Activated T-cell treated with anti-CD3 and anti-CD28 coated beads, Interleukin-2, amount 50 U/mL, for 72 hours (primary cell): ENCODE results near the gene TNIP1. TPM values are rescaled to one million over a fixed set of nuclear protein-coding genes. Genes with fewer than 3 reads are reported as not detected.
A peak's percentile ranks its signal among the peaks of the same experiment; 100 is the strongest.

ENCODE experiments used
- ATAC-seq, 2 donors: fragments of 150-1000 bp; cut with Tn5 transposase; replicated peaks in 1 of 2; 2 replicates each; pipeline ENCODE4 v1.10.0; 2021; ENCODE audit warnings: moderate library complexity in 2 of 2, mild to moderate bottlenecking in 1 of 2
- DNase-seq, 2 donors: peaks; one replicate each; pipeline ENCODE4 v3.0.0; 2021 to 2022; ENCODE audit warnings: mixed read lengths in 1 of 2
- H3K27ac Mint-ChIP-seq: one replicate; pipeline ENCODE4 v1.8.0; 2022; ENCODE audit warnings: mild to moderate bottlenecking, moderate library complexity, mixed read lengths
- H3K27me3 Mint-ChIP-seq: one replicate; pipeline ENCODE4 v1.8.0; 2022; ENCODE audit warnings: low read depth, mixed read lengths
- H3K36me3 Mint-ChIP-seq, 2 donors: one replicate each; pipeline ENCODE4 v1.8.0; 2022; ENCODE audit warnings: mixed read lengths in 2 of 2, mild to moderate bottlenecking in 1 of 2; ENCODE audit not compliant: insufficient read depth in 2 of 2
- H3K4me1 Mint-ChIP-seq: one replicate; pipeline ENCODE4 v1.8.0; 2022; ENCODE audit warnings: low read depth, mixed read lengths
- H3K4me3 Mint-ChIP-seq, 2 donors: one replicate each; pipeline ENCODE4 v1.8.0; 2022; ENCODE audit warnings: mild to moderate bottlenecking in 2 of 2, mixed read lengths in 2 of 2, moderate library complexity in 2 of 2
- H3K9me3 Mint-ChIP-seq, 2 donors: one replicate each; pipeline ENCODE4 v1.8.0; 2022; ENCODE audit warnings: mixed read lengths in 2 of 2
- total RNA-seq, 2 donors: library from RNA; stranded (reverse); gene quantifications; one replicate each; pipeline ENCODE4 v1.2.3, GENCODE V29; 2022

The TNIP1 gene
- total RNA-seq, 2 donors from 2014 or later, result 358 to 420 TPM

GRCh38 chr5:151025250-151025606 lies 55.6 kb downstream of the TNIP1 start:
- Mint-ChIP-seq H3K4me1 (peaks cover 18% of the 10 kb centered on the region), H3K36me3 (peaks cover 4 to 9% of the 10 kb centered on the region in 2 donors)
- no peak for ATAC-seq

GRCh38 chr5:151024440-151025249 lies 56.2 kb downstream of the TNIP1 start:
- H3K4me1 Mint-ChIP-seq, result peaks cover 18% of the 10 kb centered on the region
- no peak for ATAC-seq
- no peak for DNase-seq
- peak overlapping the region; percentile 11 for H3K27ac Mint-ChIP-seq
- H3K27me3 Mint-ChIP-seq, result peaks cover 5% of the 10 kb centered on the region
- no peaks in the 10 kb centered on the region for H3K9me3 Mint-ChIP-seq
- H3K4me3 Mint-ChIP-seq, result no peak overlapping the region
- H3K36me3 Mint-ChIP-seq, result peaks cover 4 to 9% of the 10 kb centered on the region in 2 donors

More at GRCh38 chr5:151025250-151025606, 55.6 kb downstream of the TNIP1 start:
- no peak for DNase-seq
- Mint-ChIP-seq H3K9me3 (no peaks in the 10 kb centered on the region), H3K27ac (no peak overlapping the region), H3K4me3 (no peak overlapping the region), H3K27me3 (peaks cover 5% of the 10 kb centered on the region)

DNA sequence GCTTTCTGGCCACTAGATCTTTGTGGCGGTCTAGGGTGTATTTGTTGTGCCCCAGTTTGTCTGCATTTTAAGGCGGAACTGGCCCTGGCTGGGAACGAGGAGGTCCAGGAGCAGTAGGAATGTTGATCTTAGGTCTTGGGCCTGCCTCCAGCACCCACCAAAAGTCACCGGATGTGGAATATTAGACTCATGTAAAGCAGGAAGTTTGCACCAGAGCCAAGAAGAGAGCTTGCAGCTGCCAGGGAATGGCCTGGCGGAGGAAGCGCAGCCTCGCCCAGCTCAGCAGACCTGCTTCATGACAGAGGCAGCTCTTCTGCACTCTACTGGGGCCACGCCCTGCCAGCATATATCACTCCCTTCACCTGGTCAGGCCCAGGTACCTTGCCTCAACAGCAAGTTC lies 57.2 kb downstream of the TNIP1 start:
- no peak for ATAC-seq
- H3K4me3 Mint-ChIP-seq, result no peak overlapping the region

GRCh38 chr5:151023047-151023615 lies 57.7 kb downstream of the TNIP1 start:
- no peak overlapping the region for H3K27ac Mint-ChIP-seq

More for the DNA sequence above, 57.2 kb downstream of the TNIP1 start:
- Mint-ChIP-seq H3K27me3 (peaks cover 5% of the 10 kb centered on the region), H3K9me3 (no peaks in the 10 kb centered on the region), H3K27ac (no peak overlapping the region), H3K4me1 (peaks cover 18% of the 10 kb centered on the region), H3K36me3 (peaks cover 4 to 9% of the 10 kb centered on the region in 2 donors)
- DNase-seq, result no peak

GRCh38 chr5:151022511-151023018 lies 58.3 kb downstream of the TNIP1 start:
- no peak overlapping the region for H3K4me3 Mint-ChIP-seq
- no peaks in the 10 kb centered on the region for H3K9me3 Mint-ChIP-seq
- peaks cover 4 to 9% of the 10 kb centered on the region in 2 donors for H3K36me3 Mint-ChIP-seq
- peak; percentile 16 to 38 for ATAC-seq
- peak overlapping the region; percentile 38 for H3K27ac Mint-ChIP-seq
- H3K4me1 Mint-ChIP-seq, result peaks cover 18% of the 10 kb centered on the region
- H3K27me3 Mint-ChIP-seq, result peaks cover 5% of the 10 kb centered on the region
- DNase-seq, result peak in 1 of 2 donors; percentile 13

More at GRCh38 chr5:151023047-151023615, 57.7 kb downstream of the TNIP1 start:
- H3K4me3 Mint-ChIP-seq, result no peak overlapping the region
- H3K9me3 Mint-ChIP-seq, result no peaks in the 10 kb centered on the region
- H3K36me3 Mint-ChIP-seq, result peaks cover 4 to 9% of the 10 kb centered on the region in 2 donors
- peaks cover 5% of the 10 kb centered on the region for H3K27me3 Mint-ChIP-seq
- ATAC-seq, result peak in 1 of 2 donors; percentile 3
- peaks cover 18% of the 10 kb centered on the region for H3K4me1 Mint-ChIP-seq
- DNase-seq, result no peak

DNA sequence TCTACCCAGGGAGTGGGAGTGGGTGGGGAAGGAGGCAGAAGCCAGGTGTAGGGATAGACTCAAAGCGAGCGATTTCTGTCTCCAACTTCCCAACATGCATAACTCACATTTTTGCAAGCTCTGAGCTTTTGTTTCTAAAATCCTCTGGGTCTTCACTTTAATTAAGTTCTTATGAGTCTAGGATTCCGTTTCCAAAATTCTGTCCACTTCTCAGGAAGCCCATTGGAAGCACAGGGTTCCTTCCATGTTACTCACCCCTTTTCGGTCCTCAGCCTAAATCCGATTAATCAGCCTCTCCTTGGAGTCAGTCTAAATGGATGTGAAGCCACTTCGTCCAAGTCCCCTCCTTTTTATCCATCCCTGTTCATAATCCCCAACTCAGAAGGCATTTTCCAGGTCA lies 59.1 kb downstream of the TNIP1 start:
- DNase-seq (no peak), ATAC-seq (no peak)
- H3K27me3 Mint-ChIP-seq, result peaks cover 5% of the 10 kb centered on the region
- no peaks in the 10 kb centered on the region for H3K9me3 Mint-ChIP-seq
- peak overlapping the region; percentile 39 for H3K27ac Mint-ChIP-seq
- peaks cover 18% of the 10 kb centered on the region for H3K4me1 Mint-ChIP-seq
- H3K36me3 Mint-ChIP-seq, result peaks cover 4 to 9% of the 10 kb centered on the region in 2 donors
- H3K4me3 Mint-ChIP-seq, result peak overlapping the region in 1 of 2 donors; percentile 20

DNA sequence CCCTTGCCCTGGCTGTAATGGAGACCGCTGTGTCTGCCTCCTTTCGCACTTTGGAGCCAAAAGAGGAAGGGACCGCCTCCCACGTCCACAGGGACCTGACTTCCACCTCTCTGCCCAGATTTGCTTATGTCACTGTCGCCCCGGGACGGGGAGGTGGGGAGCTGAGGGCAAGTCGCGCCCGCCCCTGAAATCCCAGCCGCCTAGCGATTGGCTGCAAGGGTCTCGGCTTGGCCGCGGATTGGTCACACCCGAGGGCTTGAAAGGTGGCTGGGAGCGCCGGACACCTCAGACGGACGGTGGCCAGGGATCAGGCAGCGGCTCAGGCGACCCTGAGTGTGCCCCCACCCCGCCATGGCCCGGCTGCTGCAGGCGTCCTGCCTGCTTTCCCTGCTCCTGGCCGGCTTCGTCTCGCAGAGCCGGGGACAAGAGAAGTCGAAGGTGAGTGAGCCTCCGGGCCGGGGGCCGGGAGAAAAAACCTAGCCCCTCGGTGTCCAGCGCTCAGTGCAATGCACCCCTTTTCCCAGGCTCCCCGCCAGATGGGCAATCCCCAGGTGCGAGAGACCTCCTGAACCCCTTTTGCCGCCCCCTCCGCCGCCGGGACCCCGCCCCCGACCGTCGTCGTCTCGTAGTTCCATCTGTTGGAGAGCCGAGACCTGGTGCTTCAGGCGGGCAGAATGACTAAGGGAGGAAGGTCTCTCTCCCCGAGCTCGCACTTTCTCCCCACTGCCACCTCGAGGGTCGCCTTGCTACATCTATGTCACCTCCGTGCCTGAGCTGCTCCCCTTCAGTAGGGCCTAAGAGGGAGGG lies 60.3 kb downstream of the TNIP1 start, which contains the start of gene GPX3:
Gene GPX3 (plus strand): TSS at position 288 of the 807 bp plus-strand sequence. CDS start 64 bp downstream, at position 352.
- Mint-ChIP-seq H3K27me3 (peaks cover 5% of the 10 kb centered on the region), H3K27ac (no peak within 1 kb of the TSS), H3K9me3 (no peaks in the 10 kb centered on the region), H3K36me3 (peaks cover 0 to 9% of the 10 kb centered on the region in 2 donors), H3K4me3 (peak within 1 kb of the TSS; percentile 32 to 75), H3K4me1 (peaks cover 18% of the 10 kb centered on the region)
- DNase-seq, result peak; percentile 29 to 32
- peak; percentile 27 to 30 for ATAC-seq

DNA sequence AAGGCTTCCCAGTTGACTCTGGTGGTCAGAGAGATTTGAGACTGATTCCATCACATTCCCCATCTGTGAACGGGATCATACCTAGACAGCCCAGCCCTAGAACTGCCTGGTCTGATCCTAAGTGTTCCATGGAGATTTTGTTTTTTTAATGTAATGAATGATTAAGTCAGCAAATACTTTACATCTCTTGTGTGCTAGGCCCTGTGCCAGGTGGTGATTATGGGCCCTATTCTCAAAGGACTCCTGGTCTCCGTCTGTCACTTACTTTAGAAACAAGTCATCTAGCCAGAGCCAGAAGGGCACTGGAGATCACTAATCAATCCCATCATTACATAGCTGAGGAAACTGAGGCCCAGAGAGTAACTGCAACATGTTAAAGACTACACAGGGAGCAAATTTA lies 61.5 kb downstream of the TNIP1 start:
- Mint-ChIP-seq H3K27ac (no peak overlapping the region), H3K9me3 (no peaks in the 10 kb centered on the region), H3K4me3 (no peak overlapping the region), H3K4me1 (peaks cover 18% of the 10 kb centered on the region), H3K36me3 (peaks cover 0 to 7% of the 10 kb centered on the region in 2 donors), H3K27me3 (peaks cover 5% of the 10 kb centered on the region)
- ATAC-seq (no peak), DNase-seq (no peak)

DNA sequence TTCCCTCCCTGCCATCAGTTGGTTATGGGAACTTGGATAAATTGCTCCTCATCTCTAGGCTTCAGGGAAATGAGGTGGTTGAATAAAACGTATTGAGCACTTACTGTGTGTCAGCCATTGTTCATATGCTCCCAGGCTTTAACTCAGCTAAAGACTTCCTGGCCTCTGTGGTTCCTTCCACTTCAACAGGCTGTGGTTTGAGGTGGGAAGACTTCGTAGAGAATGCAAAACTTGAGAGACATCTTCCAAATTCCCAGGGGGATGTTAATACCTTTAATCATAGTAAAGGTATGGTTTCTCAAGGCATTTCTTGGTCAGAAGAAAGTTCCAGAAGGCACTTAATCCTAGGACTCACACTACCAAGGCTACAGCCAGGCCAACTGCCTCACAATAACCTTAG lies 62.0 kb downstream of the TNIP1 start:
- Mint-ChIP-seq H3K4me3 (no peak overlapping the region), H3K36me3 (peaks cover 0 to 7% of the 10 kb centered on the region in 2 donors), H3K27me3 (peaks cover 5% of the 10 kb centered on the region), H3K9me3 (no peaks in the 10 kb centered on the region), H3K4me1 (peaks cover 18% of the 10 kb centered on the region), H3K27ac (peak overlapping the region; percentile 13)
- no peak for ATAC-seq
- no peak for DNase-seq

DNA sequence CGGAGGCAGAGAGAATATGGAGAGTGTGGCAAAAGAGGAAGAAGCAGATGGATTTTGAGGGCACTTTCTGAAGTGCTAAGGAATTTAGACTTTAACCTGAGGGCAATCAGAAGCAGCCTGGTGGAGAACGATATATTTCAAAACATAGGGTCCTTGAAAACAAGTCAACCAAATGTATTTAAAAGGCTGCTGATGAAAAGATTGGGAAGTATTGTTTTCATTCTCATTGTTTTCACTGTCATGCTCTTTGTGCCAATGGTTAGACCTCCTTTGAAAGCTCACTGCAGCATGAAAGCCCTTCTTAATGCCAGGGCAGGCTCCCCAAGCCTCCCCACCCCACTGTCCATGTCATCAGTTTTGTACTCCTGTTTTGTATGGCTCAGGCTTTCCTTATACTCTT lies 62.9 kb downstream of the TNIP1 start:
- no peak for DNase-seq
- H3K27me3 Mint-ChIP-seq, result peaks cover 5% of the 10 kb centered on the region
- H3K9me3 Mint-ChIP-seq, result no peaks in the 10 kb centered on the region
- H3K27ac Mint-ChIP-seq, result no peak overlapping the region
- H3K4me1 Mint-ChIP-seq, result peaks cover 18% of the 10 kb centered on the region
- H3K36me3 Mint-ChIP-seq, result peaks cover 0 to 7% of the 10 kb centered on the region in 2 donors
- no peak for ATAC-seq
- H3K4me3 Mint-ChIP-seq, result no peak overlapping the region

- no peaks in the 10 kb centered on the region for H3K36me3 Mint-ChIP-seq
- no peaks in the 10 kb centered on the region for H3K9me3 Mint-ChIP-seq
- no peak overlapping the region for H3K4me3 Mint-ChIP-seq
- H3K27ac Mint-ChIP-seq, result no peak overlapping the region
- peaks cover 7% of the 10 kb centered on the region for H3K4me1 Mint-ChIP-seq
- no peak for ATAC-seq
- no peak for DNase-seq
- H3K27me3 Mint-ChIP-seq, result peaks cover 5% of the 10 kb centered on the region
These were observed 64.1 kb downstream of the TNIP1 start for GRCh38 chr5:151016700-151017099.

DNA sequence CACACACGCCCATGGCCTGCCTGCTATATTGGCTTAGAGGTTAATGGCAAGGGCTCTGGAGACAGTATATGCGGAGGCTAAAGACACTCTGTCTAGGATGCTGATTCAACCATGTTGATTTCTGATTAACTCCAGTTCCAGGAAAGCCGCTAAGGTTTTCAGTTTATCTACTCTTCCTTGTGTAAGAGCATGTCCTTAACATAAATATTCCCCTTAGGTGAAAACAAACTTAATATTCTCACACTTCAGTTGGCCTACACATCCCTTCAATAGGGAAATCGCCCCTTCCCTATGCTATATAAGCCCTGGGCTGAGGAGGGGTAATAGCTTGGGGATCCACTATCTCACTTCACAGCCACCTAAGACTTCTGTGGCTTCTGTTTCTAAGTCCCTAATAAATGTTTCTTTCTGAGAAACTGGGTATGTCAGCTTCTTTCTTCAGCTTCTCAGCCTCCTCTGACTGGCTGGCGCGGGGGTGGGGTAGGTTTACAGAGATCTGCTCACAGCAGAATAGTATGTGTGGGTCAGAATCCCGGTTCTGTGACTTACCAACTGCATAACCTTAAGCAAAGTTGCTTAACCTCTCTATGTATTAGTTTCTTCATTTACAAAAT lies 64.8 kb downstream of the TNIP1 start:
- Mint-ChIP-seq H3K4me1 (peaks cover 4% of the 10 kb centered on the region), H3K36me3 (no peaks in the 10 kb centered on the region), H3K4me3 (no peak overlapping the region), H3K9me3 (no peaks in the 10 kb centered on the region), H3K27me3 (peaks cover 4% of the 10 kb centered on the region), H3K27ac (no peak overlapping the region)
- DNase-seq (no peak), ATAC-seq (no peak)
